GM12873 (cell line): ENCODE measurements around the gene TTBK1.

Source experiments
- TF ChIP-seq, protein P1 (sequence below): IDR thresholded peaks from 2 replicates; pipeline ENCODE4 v1.5.1; 2012; ENCODE audit warnings: low read depth, mild to moderate bottlenecking, moderate library complexity, low read length, control low read depth; ENCODE audit not compliant: insufficient read depth; ENCODE audit errors: missing control alignments

TTBK1 gene

GRCh38 chr6:43287717-43288679, 44.7 kb downstream of the TTBK1 start:
- TF ChIP-seq, protein P1, sequence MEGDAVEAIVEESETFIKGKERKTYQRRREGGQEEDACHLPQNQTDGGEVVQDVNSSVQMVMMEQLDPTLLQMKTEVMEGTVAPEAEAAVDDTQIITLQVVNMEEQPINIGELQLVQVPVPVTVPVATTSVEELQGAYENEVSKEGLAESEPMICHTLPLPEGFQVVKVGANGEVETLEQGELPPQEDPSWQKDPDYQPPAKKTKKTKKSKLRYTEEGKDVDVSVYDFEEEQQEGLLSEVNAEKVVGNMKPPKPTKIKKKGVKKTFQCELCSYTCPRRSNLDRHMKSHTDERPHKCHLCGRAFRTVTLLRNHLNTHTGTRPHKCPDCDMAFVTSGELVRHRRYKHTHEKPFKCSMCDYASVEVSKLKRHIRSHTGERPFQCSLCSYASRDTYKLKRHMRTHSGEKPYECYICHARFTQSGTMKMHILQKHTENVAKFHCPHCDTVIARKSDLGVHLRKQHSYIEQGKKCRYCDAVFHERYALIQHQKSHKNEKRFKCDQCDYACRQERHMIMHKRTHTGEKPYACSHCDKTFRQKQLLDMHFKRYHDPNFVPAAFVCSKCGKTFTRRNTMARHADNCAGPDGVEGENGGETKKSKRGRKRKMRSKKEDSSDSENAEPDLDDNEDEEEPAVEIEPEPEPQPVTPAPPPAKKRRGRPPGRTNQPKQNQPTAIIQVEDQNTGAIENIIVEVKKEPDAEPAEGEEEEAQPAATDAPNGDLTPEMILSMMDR: no peak

GRCh38 chr6:43290339-43290904, 47.1 kb downstream of the TTBK1 start:
- TF ChIP-seq, protein P1: no peak

DNA sequence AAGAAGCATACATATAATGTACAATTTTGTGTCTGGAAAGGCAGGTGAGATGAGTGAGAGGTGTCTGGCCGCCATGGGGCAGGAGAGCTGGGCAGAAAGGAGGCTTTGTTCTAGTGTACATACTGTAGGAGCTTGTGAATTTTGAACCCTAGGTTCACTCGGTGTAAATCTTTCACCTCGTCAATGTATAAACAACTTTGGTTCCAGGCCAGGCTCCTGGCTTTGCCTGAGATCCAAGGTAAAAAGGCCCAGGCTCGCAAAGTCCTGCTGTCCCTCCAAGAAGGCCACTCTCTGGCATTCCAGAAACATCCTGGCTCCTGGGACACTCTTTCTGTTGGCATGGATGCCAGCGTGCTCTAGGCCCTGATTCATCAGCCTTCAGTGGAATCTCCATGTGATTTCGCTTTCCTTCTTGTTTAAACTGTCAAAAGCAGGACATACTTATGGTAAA, 47.6 kb downstream of the TTBK1 start:
- TF ChIP-seq, protein P1: no peak

DNA sequence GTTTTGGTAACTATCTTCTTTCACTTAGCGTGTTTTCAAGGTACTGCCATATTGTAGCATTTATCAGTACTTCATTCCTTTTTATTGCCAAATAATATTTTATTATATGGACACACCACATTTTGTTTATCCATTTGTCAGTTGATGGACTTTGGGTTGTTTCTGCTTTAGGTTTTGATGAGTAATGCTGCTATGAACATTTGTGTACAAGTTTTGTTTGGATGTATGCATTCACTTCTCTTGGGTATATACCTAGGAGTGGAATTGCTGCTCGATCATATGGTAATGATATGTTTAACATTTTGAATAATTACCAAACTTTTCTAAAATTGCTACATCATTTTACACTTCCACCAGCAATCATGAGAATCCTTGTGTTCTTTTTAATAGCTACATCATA, 48.4 kb downstream of the TTBK1 start:
- TF ChIP-seq, protein P1: no peak

DNA sequence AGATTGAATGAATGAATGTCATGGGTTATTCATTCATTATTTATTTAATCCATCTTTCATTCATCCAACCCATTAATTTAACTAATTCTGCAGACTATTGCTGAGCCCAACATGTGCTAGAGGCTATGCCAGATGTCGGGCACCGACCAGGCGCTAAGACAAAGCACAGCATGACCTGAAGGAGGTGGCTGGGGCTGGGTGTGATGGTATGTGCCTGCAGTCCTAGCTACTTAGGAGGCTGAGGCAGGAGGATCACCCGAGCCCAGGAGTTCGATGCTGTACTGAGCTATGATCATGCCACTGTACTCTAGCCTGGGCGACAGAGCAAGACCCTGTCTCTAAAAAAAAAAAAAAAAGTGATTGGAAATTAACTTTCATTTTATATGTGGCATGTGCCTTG, 49.1 kb downstream of the TTBK1 start:
- TF ChIP-seq, protein P1: no peak

DNA sequence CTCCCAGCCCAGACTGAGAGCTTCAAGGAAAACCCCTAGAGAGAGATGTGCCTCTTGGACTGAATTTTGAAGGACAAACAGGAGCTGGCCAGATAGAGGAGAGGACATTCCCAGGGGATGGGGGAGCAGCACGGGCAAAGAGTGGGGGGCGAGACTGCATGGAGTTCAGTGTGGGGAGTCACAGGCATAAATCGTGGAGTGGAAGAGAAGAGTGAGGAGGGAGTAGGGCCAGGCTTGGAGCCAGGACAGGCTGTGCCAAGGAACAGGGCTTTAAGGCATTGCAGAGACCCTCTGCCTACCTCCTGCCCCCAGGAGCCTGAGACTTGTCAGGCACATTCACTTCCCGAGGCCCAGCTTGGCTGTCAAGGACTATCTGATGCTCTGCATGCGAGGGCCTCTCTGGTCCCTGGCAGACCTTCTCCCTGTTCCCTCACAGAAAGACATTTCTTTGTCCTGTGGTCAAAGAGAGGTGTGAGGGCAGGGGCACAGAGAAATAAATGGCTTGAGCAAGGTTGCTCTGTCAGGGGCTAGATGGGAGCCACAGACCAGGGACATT, 49.6 kb downstream of the TTBK1 start:
- TF ChIP-seq, protein P1: no peak

DNA sequence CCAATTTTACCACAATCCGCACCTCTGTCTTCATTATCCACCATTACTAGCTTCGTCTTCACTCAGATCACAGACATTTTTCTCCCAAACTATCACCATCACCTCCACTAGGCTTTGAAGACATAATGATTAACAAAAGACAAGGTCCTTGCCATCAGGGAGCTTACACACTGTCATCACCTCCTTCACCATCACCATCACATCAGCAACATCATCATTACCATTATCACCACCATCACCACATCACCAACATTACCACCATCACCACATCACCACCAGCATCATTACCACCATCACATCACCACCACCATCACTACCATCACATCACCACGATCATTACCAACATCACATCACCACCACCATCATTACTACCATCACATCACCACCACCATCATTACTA, 50.4 kb downstream of the TTBK1 start:
- TF ChIP-seq, protein P1: no peak
